ENCODE measurements around the gene HABP2. TPM values are rescaled to one million over a fixed set of nuclear protein-coding genes. Genes with fewer than 3 reads are reported as not detected.

Gene HABP2
- total RNA-seq, 1 experiment from 2014 or later, result 1.6 TPM

GRCh38 chr10:113549856-113550255 is 3.0 kb upstream of the HABP2 start:
- DNase-seq (ENCODE audit: low read depth), result no peak
- in situ Hi-C loops (cut with HindIII; ENCODE audit: low pct_unique_long_range_greater_than_20kb, low sequenced_read_pairs), result no loop called here

GRCh38 chr10:113550365-113550764 is 2.5 kb upstream of the HABP2 start:
- DNase-seq (ENCODE audit: low read depth), result peak; percentile 79
- in situ Hi-C loops (cut with HindIII; ENCODE audit: low pct_unique_long_range_greater_than_20kb, low sequenced_read_pairs), result no loop called here

- in situ Hi-C loops (cut with HindIII; ENCODE audit: low pct_unique_long_range_greater_than_20kb, low sequenced_read_pairs), result no loop called here
- no peak for DNase-seq (ENCODE audit: low read depth)
These were observed 839 bp upstream of the HABP2 start for GRCh38 chr10:113552014-113552413.

- no peak for DNase-seq (ENCODE audit: low read depth)
- in situ Hi-C loops (cut with HindIII; ENCODE audit: low pct_unique_long_range_greater_than_20kb, low sequenced_read_pairs), result no loop called here
These were observed 296 bp downstream of the HABP2 start for GRCh38 chr10:113553149-113553548.

- in situ Hi-C loops (cut with HindIII; ENCODE audit: low pct_unique_long_range_greater_than_20kb, low sequenced_read_pairs), result no loop called here
- DNase-seq (ENCODE audit: low read depth), result no peak
These were observed 1.4 kb downstream of the HABP2 start for GRCh38 chr10:113554214-113554613.

- DNase-seq (ENCODE audit: low read depth), result no peak
- in situ Hi-C loops (cut with HindIII; ENCODE audit: low pct_unique_long_range_greater_than_20kb, low sequenced_read_pairs), result no loop called here
These were observed 2.4 kb downstream of the HABP2 start for GRCh38 chr10:113555245-113555644.

- DNase-seq (ENCODE audit: low read depth), result no peak
- in situ Hi-C loops (cut with HindIII; ENCODE audit: low pct_unique_long_range_greater_than_20kb, low sequenced_read_pairs), result no loop called here
These were observed 2.9 kb downstream of the HABP2 start for GRCh38 chr10:113555751-113556150.

GRCh38 chr10:113557424-113557862 is 4.6 kb downstream of the HABP2 start:
- in situ Hi-C loops (cut with HindIII; ENCODE audit: low pct_unique_long_range_greater_than_20kb, low sequenced_read_pairs), result no loop called here
- DNase-seq (ENCODE audit: low read depth), result no peak

GRCh38 chr10:113557903-113558321 is 5.1 kb downstream of the HABP2 start:
- DNase-seq (ENCODE audit: low read depth), result no peak
- in situ Hi-C loops (cut with HindIII; ENCODE audit: low pct_unique_long_range_greater_than_20kb, low sequenced_read_pairs), result no loop called here

GRCh38 chr10:113560071-113560470 is 7.2 kb downstream of the HABP2 start:
- DNase-seq (ENCODE audit: low read depth), result no peak
- in situ Hi-C loops (cut with HindIII; ENCODE audit: low pct_unique_long_range_greater_than_20kb, low sequenced_read_pairs), result no loop called here

- DNase-seq (ENCODE audit: low read depth), result no peak
- in situ Hi-C loops (cut with HindIII; ENCODE audit: low pct_unique_long_range_greater_than_20kb, low sequenced_read_pairs), result no loop called here
These were observed 8.4 kb downstream of the HABP2 start for GRCh38 chr10:113561214-113561613.

GRCh38 chr10:113562069-113562468 is 9.2 kb downstream of the HABP2 start:
- DNase-seq (ENCODE audit: low read depth), result no peak

GRCh38 chr10:113562704-113563103 is 9.9 kb downstream of the HABP2 start:
- in situ Hi-C loops (cut with HindIII; ENCODE audit: low pct_unique_long_range_greater_than_20kb, low sequenced_read_pairs), result no loop called here
- no peak for DNase-seq (ENCODE audit: low read depth)

More at GRCh38 chr10:113562069-113562468, 9.2 kb downstream of the HABP2 start:
- in situ Hi-C loops (cut with HindIII; ENCODE audit: low pct_unique_long_range_greater_than_20kb, low sequenced_read_pairs), result no loop called here

GRCh38 chr10:113563306-113564088 is 10.6 kb downstream of the HABP2 start:
- peak; percentile 61 for DNase-seq (ENCODE audit: low read depth)

GRCh38 chr10:113565364-113565763 is 12.5 kb downstream of the HABP2 start:
- no peak for DNase-seq (ENCODE audit: low read depth)
- in situ Hi-C loops (cut with HindIII; ENCODE audit: low pct_unique_long_range_greater_than_20kb, low sequenced_read_pairs), result no loop called here

More at GRCh38 chr10:113563306-113564088, 10.6 kb downstream of the HABP2 start:
- in situ Hi-C loops (cut with HindIII; ENCODE audit: low pct_unique_long_range_greater_than_20kb, low sequenced_read_pairs), result no loop called here

GRCh38 chr10:113566888-113567287 is 14.0 kb downstream of the HABP2 start:
- DNase-seq (ENCODE audit: low read depth), result no peak
- in situ Hi-C loops (cut with HindIII; ENCODE audit: low pct_unique_long_range_greater_than_20kb, low sequenced_read_pairs), result no loop called here

GRCh38 chr10:113569576-113569975 is 16.7 kb downstream of the HABP2 start:
- DNase-seq (ENCODE audit: low read depth), result no peak
- in situ Hi-C loops (cut with HindIII; ENCODE audit: low pct_unique_long_range_greater_than_20kb, low sequenced_read_pairs), result no loop called here

- no peak for DNase-seq (ENCODE audit: low read depth)
- in situ Hi-C loops (cut with HindIII; ENCODE audit: low pct_unique_long_range_greater_than_20kb, low sequenced_read_pairs), result no loop called here
These were observed 19.9 kb downstream of the HABP2 start for GRCh38 chr10:113572520-113573290.

GRCh38 chr10:113573368-113573767 is 20.5 kb downstream of the HABP2 start:
- in situ Hi-C loops (cut with HindIII; ENCODE audit: low pct_unique_long_range_greater_than_20kb, low sequenced_read_pairs), result no loop called here
- no peak for DNase-seq (ENCODE audit: low read depth)

Measured in Caki2 (cell line).